ENCODE results near the gene SLC6A11. TPM values are rescaled to one million over a fixed set of nuclear protein-coding genes. Genes with fewer than 3 reads are reported as not detected.

SLC6A11 gene
- total RNA-seq, 2 experiments from 2014 or later, result not detected

GRCh38 chr3:10956531-10956930 lies 140.5 kb downstream of the SLC6A11 start:
- H3K9me2 ChIP-seq (ENCODE audit: insufficient read depth, low read length), result no peaks in the 10 kb centered on the region
- ChIA-PET CTCF (ENCODE audit: unreplicated experiment) (no interaction called here), POLR2A (no interaction called here)
- H3K4me3 ChIP-seq (ENCODE audit: low read depth, low read length, poor library complexity, severe bottlenecking), result no peak overlapping the region
- H3K79me2 ChIP-seq (ENCODE audit: insufficient read depth, low read depth, low read length), result no peaks in the 10 kb centered on the region
- no peaks in the 10 kb centered on the region for H3K36me3 ChIP-seq (ENCODE audit: insufficient read depth, low read length)
- intact Hi-C loops (cut with micrococcal nuclease; ENCODE audit: unreplicated experiment), result no loop called here
- no peak overlapping the region for H3K27ac ChIP-seq (ENCODE audit: low read depth, low read length, poor library complexity, severe bottlenecking)
- no peak for DNase-seq (ENCODE audit: low spot score)
- TF ChIP-seq EZH2phosphoT487 (IDR thresholded peaks at IDR 0.05; ENCODE audit: borderline replicate concordance, low read depth, low read length) (no peak), CTCF (conservative IDR thresholded peaks at IDR 0.05; ENCODE audit: low read length) (no peak)
- H3K9me3 ChIP-seq (ENCODE audit: low read length), result no peaks in the 10 kb centered on the region
- no peak overlapping the region for H2AFZ ChIP-seq (ENCODE audit: low read length)
- no peak overlapping the region for H3K4me2 ChIP-seq (ENCODE audit: low read length)
- H3K4me1 ChIP-seq (ENCODE audit: insufficient read depth, low read length, poor library complexity, severe bottlenecking), result no peaks in the 10 kb centered on the region
- no TSS peak for BruUV-seq (replicated peaks)
- H4K20me1 ChIP-seq (ENCODE audit: insufficient read depth, low read length), result no peaks in the 10 kb centered on the region

- H3K79me2 ChIP-seq (ENCODE audit: insufficient read depth, low read depth, low read length), result no peaks in the 10 kb centered on the region
- CTCF ChIA-PET (ENCODE audit: unreplicated experiment), result no interaction called here
- H3K9me3 ChIP-seq (ENCODE audit: low read length), result no peaks in the 10 kb centered on the region
- no peaks in the 10 kb centered on the region for H3K36me3 ChIP-seq (ENCODE audit: insufficient read depth, low read length)
- no peak for DNase-seq (ENCODE audit: low spot score)
- H4K20me1 ChIP-seq (ENCODE audit: insufficient read depth, low read length), result no peaks in the 10 kb centered on the region
- no TSS peak for BruUV-seq (replicated peaks)
- POLR2A ChIA-PET, result no interaction called here
- H3K9me2 ChIP-seq (ENCODE audit: insufficient read depth, low read length), result no peaks in the 10 kb centered on the region
- TF ChIP-seq EZH2phosphoT487 (IDR thresholded peaks at IDR 0.05; ENCODE audit: borderline replicate concordance, low read depth, low read length) (no peak), CTCF (conservative IDR thresholded peaks at IDR 0.05; ENCODE audit: low read length) (no peak)
- no peak overlapping the region for H3K4me2 ChIP-seq (ENCODE audit: low read length)
- no peak overlapping the region for H3K4me3 ChIP-seq (ENCODE audit: low read depth, low read length, poor library complexity, severe bottlenecking)
- H2AFZ ChIP-seq (ENCODE audit: low read length), result no peak overlapping the region
- no peaks in the 10 kb centered on the region for H3K4me1 ChIP-seq (ENCODE audit: insufficient read depth, low read length, poor library complexity, severe bottlenecking)
- no peak overlapping the region for H3K27ac ChIP-seq (ENCODE audit: low read depth, low read length, poor library complexity, severe bottlenecking)
- intact Hi-C loops (cut with micrococcal nuclease; ENCODE audit: unreplicated experiment), result no loop called here
These were observed 141.0 kb downstream of the SLC6A11 start for GRCh38 chr3:10956986-10957385.

GRCh38 chr3:10957976-10958749 lies 142.1 kb downstream of the SLC6A11 start:
- Histone ChIP-seq H3K79me2 (ENCODE audit: insufficient read depth, low read depth, low read length) (no peaks in the 10 kb centered on the region), H2AFZ (ENCODE audit: low read length) (no peak overlapping the region), H3K27ac (ENCODE audit: low read depth, low read length, poor library complexity, severe bottlenecking) (no peak overlapping the region), H3K4me1 (ENCODE audit: insufficient read depth, low read length, poor library complexity, severe bottlenecking) (no peaks in the 10 kb centered on the region), H3K4me3 (ENCODE audit: low read depth, low read length, poor library complexity, severe bottlenecking) (no peak overlapping the region), H3K9me2 (ENCODE audit: insufficient read depth, low read length) (no peaks in the 10 kb centered on the region), H4K20me1 (ENCODE audit: insufficient read depth, low read length) (no peaks in the 10 kb centered on the region), H3K36me3 (ENCODE audit: insufficient read depth, low read length) (no peaks in the 10 kb centered on the region), H3K9me3 (ENCODE audit: low read length) (no peaks in the 10 kb centered on the region), H3K4me2 (ENCODE audit: low read length) (no peak overlapping the region)
- BruUV-seq (replicated peaks), result no TSS peak
- TF ChIP-seq CTCF (conservative IDR thresholded peaks at IDR 0.05; ENCODE audit: low read length) (no peak), EZH2phosphoT487 (IDR thresholded peaks at IDR 0.05; ENCODE audit: borderline replicate concordance, low read depth, low read length) (no peak)
- ChIA-PET POLR2A (no interaction called here), CTCF (ENCODE audit: unreplicated experiment) (no interaction called here)
- intact Hi-C loops (cut with micrococcal nuclease; ENCODE audit: unreplicated experiment), result no loop called here
- DNase-seq (ENCODE audit: low spot score), result no peak

Data from OCI-LY7 (cell line).